Glutamatergic neuron (in vitro differentiated cells): ENCODE results near the gene GPER1. TPM values are rescaled to one million over a fixed set of nuclear protein-coding genes. Genes with fewer than 3 reads are reported as not detected.

ENCODE experiments used
- DNase-seq: peaks from one replicate; pipeline ENCODE4 v3.0.0; 2022
- H3K27ac Mint-ChIP-seq: one replicate; pipeline ENCODE4 v1.8.0; 2020; ENCODE audit warnings: mild to moderate bottlenecking, mixed read lengths, inconsistent platforms; ENCODE audit not compliant: unreplicated experiment
- H3K27me3 Mint-ChIP-seq: one replicate; pipeline ENCODE4 v1.8.0; 2020; ENCODE audit warnings: mild to moderate bottlenecking, moderate library complexity, mixed read lengths, inconsistent platforms; ENCODE audit not compliant: unreplicated experiment
- H3K36me3 Mint-ChIP-seq: one replicate; pipeline ENCODE4 v1.8.0; 2020; ENCODE audit warnings: mild to moderate bottlenecking, mixed read lengths, inconsistent platforms; ENCODE audit not compliant: unreplicated experiment
- H3K4me1 Mint-ChIP-seq: one replicate; pipeline ENCODE4 v1.8.0; 2020; ENCODE audit warnings: mild to moderate bottlenecking, low read depth, mixed read lengths, inconsistent platforms; ENCODE audit not compliant: unreplicated experiment
- H3K4me3 Mint-ChIP-seq: one replicate; pipeline ENCODE4 v1.8.0; 2020; ENCODE audit warnings: mild to moderate bottlenecking, mixed read lengths, inconsistent platforms; ENCODE audit not compliant: unreplicated experiment
- H3K9me3 Mint-ChIP-seq: one replicate; pipeline ENCODE4 v1.8.0; 2020; ENCODE audit warnings: mild to moderate bottlenecking, moderate library complexity, mixed read lengths, inconsistent platforms; ENCODE audit not compliant: unreplicated experiment
- total RNA-seq: library from RNA; stranded (reverse); fragmentation: NEBNext Ultra II Directional; extraction: Animal tissue kit (Norgen Biotek cat#: 25700); gene quantifications from one replicate; pipeline ENCODE4 v1.2.1, GENCODE V29; 2021; ENCODE audit not compliant: unreplicated experiment
- TF ChIP-seq, protein P1 (sequence below): fragments of 200-600 bp; sonication (generic); IDR thresholded peaks from one replicate; pipeline ENCODE4 v1.5.0; 2021; ENCODE audit not compliant: partially characterized antibody, unreplicated experiment

Gene GPER1
- total RNA-seq, 1 donor from 2014 or later = 0.59 TPM

DNA sequence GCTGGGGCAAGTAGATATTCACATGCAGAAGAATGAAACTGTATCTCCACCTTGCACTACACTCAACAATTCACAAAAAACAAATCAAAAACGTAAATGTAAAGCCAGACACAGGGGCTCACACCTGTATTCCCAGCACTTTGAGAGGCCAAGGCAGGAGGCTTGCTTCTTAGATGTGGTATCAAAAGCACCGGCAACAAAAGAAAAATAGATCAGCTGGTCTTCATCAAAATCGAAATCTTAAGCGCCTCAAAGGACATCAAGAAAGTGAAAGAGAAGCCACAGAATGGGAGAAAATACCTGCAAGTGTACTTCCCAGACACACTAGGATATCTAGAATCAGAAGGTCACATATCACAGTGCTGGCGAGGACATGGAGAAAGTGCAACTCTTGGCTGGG is 31.3 kb downstream of the GPER1 start:
- H3K4me3 Mint-ChIP-seq = no peak overlapping the region
- H3K27ac Mint-ChIP-seq = no peak overlapping the region
- peaks cover 7% of the 10 kb centered on the region for H3K9me3 Mint-ChIP-seq
- DNase-seq = no peak
- TF ChIP-seq, protein P1, sequence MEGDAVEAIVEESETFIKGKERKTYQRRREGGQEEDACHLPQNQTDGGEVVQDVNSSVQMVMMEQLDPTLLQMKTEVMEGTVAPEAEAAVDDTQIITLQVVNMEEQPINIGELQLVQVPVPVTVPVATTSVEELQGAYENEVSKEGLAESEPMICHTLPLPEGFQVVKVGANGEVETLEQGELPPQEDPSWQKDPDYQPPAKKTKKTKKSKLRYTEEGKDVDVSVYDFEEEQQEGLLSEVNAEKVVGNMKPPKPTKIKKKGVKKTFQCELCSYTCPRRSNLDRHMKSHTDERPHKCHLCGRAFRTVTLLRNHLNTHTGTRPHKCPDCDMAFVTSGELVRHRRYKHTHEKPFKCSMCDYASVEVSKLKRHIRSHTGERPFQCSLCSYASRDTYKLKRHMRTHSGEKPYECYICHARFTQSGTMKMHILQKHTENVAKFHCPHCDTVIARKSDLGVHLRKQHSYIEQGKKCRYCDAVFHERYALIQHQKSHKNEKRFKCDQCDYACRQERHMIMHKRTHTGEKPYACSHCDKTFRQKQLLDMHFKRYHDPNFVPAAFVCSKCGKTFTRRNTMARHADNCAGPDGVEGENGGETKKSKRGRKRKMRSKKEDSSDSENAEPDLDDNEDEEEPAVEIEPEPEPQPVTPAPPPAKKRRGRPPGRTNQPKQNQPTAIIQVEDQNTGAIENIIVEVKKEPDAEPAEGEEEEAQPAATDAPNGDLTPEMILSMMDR = no peak
- H3K36me3 Mint-ChIP-seq = peaks cover 14% of the 10 kb centered on the region
- H3K4me1 Mint-ChIP-seq = peaks cover 12% of the 10 kb centered on the region
- H3K27me3 Mint-ChIP-seq = peaks cover 2% of the 10 kb centered on the region

DNA sequence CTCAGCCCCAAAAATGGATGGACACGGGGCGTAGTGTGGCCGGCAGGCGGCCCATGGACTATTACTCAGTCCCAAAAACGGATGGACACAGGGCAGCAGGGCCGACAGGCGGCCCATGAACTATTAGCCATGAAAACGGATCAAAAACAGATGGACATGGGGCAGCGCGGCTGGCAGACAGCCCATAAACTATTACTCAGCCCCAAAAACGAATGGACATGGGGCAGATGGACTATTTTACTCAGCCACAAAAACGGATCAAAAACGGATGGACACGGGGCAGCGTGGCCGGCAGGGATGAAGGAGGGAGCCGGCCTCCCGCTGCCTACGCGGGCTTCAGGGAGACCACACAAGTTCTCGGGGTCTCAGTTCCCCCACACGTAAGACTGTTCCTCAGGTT is 32.9 kb downstream of the GPER1 start:
- Mint-ChIP-seq H3K9me3 (peaks cover 3% of the 10 kb centered on the region), H3K36me3 (peaks cover 3% of the 10 kb centered on the region), H3K4me1 (peaks cover 12% of the 10 kb centered on the region), H3K27me3 (peaks cover 2% of the 10 kb centered on the region), H3K27ac (no peak overlapping the region), H3K4me3 (no peak overlapping the region)
- TF ChIP-seq, protein P1 = no peak
- no peak for DNase-seq

DNA sequence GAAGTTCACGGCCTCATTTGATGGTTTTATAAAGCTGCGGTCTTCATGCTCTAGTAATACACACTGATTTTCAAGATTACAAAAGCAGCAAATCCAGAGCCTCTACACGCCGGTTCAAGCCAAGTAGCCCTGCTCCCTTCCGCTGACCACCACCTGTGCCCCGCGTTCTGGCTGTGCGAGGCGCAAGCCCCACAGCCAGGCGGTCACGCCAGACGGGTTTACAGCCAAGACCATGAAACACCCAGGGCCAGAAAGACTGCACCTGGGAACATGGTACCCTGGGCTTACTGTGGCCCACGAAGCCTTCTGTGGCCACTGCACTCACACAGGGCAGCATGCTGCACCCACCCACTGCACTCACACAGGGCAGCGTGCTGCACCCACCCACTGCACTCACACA is 33.6 kb downstream of the GPER1 start:
- Mint-ChIP-seq H3K36me3 (no peaks in the 10 kb centered on the region), H3K27me3 (no peaks in the 10 kb centered on the region), H3K9me3 (peaks cover 3% of the 10 kb centered on the region), H3K4me1 (peaks cover 11% of the 10 kb centered on the region), H3K27ac (no peak overlapping the region), H3K4me3 (no peak overlapping the region)
- no peak for DNase-seq
- TF ChIP-seq, protein P1 = no peak

DNA sequence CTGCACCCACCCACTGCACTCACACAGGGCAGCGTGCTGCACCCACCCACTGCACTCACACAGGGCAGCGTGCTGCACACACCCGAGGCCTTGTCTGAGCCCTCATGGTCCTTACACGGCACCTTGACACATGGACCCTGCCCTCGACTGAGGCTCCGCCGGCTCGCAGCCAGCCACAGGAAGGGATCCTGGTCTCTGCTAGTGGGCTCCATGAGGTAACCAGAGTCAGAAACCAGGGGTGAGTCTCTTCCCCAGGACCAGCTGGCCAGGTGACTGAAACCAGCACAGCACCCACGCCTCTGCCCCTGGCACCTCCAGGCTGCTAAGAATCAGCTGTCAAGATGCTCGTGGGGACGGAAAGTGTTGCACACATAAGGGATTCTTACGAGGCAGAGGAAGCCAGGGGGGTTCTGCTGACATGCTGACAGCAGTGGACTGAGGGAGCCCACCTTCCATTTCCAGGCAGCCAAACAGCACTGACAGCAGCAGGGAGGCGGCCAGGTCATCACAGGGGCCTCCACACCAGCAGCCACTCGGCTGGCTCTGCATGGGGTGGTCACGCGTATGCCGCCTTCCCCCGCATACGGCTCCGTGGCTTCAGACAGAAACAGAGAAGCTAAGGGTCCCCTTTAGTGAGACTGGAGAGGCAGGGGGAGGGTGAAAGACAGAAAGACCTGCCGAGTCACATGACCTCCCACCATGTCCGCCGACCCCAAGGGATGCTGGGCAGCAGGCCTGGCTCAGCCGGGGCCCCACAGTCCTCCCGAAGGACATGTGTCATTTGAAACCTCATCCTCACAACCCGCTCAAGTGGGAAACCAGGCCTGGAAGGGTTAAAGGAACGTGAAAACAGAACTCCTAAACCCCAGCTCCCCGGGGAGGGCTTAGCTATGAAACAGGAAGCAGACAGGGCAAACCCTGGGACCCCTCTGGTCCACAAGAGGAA is 34.2 kb downstream of the GPER1 start:
- H3K36me3 Mint-ChIP-seq = no peaks in the 10 kb centered on the region
- TF ChIP-seq, protein P1 = no peak
- no peaks in the 10 kb centered on the region for H3K27me3 Mint-ChIP-seq
- peaks cover 11% of the 10 kb centered on the region for H3K4me1 Mint-ChIP-seq
- peak overlapping the region; percentile 67 for H3K27ac Mint-ChIP-seq
- H3K4me3 Mint-ChIP-seq = peak overlapping the region; percentile 52
- DNase-seq = peak; percentile 33
- peaks cover 3% of the 10 kb centered on the region for H3K9me3 Mint-ChIP-seq
